ENCODE results near the gene KNL1.
"Not testable (repeated sequence)": the region's sequence is repeated elsewhere in the genome, so short reads cannot be mapped to it uniquely, and the experiment has no call there.

Gene KNL1, protein sequence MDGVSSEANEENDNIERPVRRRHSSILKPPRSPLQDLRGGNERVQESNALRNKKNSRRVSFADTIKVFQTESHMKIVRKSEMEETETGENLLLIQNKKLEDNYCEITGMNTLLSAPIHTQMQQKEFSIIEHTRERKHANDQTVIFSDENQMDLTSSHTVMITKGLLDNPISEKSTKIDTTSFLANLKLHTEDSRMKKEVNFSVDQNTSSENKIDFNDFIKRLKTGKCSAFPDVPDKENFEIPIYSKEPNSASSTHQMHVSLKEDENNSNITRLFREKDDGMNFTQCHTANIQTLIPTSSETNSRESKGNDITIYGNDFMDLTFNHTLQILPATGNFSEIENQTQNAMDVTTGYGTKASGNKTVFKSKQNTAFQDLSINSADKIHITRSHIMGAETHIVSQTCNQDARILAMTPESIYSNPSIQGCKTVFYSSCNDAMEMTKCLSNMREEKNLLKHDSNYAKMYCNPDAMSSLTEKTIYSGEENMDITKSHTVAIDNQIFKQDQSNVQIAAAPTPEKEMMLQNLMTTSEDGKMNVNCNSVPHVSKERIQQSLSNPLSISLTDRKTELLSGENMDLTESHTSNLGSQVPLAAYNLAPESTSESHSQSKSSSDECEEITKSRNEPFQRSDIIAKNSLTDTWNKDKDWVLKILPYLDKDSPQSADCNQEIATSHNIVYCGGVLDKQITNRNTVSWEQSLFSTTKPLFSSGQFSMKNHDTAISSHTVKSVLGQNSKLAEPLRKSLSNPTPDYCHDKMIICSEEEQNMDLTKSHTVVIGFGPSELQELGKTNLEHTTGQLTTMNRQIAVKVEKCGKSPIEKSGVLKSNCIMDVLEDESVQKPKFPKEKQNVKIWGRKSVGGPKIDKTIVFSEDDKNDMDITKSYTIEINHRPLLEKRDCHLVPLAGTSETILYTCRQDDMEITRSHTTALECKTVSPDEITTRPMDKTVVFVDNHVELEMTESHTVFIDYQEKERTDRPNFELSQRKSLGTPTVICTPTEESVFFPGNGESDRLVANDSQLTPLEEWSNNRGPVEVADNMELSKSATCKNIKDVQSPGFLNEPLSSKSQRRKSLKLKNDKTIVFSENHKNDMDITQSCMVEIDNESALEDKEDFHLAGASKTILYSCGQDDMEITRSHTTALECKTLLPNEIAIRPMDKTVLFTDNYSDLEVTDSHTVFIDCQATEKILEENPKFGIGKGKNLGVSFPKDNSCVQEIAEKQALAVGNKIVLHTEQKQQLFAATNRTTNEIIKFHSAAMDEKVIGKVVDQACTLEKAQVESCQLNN (N-terminal part only)

GRCh38 chr15:40593588-40594428 lies at the start of gene KNL1:
TSS of gene KNL1 (plus strand) at chr15:40594249. CDS start at chr15:40602932, 8,683 bp downstream.
- peak; percentile 98 for DNase-seq

GRCh38 chr15:40545457-40545856 lies 48.6 kb upstream of the KNL1 start:
- no peak for DNase-seq

GRCh38 chr15:40548610-40549009 lies 45.4 kb upstream of the KNL1 start:
- DNase-seq = no peak

GRCh38 chr15:40549894-40550293 lies 44.2 kb upstream of the KNL1 start:
- no peak for DNase-seq

DNA sequence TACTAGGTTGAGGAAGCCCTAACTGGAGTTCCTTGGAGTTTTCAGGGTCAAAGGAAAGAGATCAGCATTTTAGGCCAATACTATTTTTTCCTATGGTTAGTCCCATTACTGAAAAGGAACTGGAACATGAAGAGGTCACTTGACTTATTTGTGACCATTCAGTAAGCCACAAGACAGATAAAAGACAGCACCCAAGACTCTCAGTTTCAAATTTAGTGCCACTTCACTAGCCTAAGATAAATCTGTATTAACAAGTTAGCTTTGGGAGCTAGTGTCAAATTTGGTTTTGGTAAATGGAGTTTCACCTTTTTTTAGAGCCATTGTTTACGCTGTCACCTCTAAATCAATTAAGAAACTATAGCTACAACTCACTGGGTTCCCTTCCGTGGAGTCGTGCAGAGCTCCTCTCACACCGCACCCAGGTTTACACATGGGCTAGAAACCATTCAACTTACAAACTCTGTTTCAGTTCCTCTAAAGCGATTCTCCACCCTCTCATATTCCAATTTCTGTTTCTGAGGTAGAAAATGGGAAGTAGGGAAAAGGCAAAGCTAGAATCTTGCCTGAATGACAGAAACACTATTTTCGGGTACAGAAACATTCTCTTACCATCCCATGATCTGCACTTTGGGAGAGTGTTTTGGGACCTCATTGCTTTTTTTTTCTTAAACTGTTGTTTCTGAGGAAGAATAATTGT lies 43.6 kb upstream of the KNL1 start:
- DNase-seq = no peak

DNA sequence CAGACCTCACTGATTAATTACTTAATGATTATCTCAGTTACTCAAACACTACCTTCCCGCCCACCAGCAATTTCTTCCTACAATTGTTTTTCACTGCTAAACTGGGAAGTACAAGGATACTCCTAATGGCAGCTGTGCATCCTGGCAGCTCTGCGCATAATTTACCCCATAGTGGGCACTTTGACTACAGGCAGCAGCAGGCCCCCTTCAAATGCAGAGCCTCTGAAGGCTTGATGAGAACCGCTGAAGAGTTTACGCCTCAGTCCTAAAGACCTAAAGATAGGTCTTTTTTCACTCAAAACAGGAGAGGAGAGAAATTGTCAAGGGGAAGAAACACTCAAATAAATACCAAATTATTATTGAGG lies 39.9 kb upstream of the KNL1 start:
- no peak for DNase-seq

DNA sequence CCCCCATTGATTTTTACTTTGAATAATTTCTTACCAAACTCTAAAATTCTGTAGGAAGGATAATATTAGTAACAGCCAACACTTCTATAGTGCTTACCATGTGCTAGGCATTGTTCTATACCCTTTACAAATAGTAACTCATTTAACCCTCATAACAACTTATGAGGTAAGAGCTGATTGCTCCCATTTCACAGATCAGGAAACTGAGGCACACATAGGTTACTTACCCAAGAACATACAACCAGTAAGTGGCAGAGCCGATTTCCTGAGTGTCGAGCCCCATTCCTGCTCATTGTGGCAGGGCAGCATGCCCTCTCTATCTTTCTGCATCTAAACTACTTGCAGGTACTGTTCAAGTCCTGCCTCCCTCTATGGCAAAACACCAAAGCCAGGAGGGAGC lies 38.2 kb upstream of the KNL1 start:
- no peak for DNase-seq

DNA sequence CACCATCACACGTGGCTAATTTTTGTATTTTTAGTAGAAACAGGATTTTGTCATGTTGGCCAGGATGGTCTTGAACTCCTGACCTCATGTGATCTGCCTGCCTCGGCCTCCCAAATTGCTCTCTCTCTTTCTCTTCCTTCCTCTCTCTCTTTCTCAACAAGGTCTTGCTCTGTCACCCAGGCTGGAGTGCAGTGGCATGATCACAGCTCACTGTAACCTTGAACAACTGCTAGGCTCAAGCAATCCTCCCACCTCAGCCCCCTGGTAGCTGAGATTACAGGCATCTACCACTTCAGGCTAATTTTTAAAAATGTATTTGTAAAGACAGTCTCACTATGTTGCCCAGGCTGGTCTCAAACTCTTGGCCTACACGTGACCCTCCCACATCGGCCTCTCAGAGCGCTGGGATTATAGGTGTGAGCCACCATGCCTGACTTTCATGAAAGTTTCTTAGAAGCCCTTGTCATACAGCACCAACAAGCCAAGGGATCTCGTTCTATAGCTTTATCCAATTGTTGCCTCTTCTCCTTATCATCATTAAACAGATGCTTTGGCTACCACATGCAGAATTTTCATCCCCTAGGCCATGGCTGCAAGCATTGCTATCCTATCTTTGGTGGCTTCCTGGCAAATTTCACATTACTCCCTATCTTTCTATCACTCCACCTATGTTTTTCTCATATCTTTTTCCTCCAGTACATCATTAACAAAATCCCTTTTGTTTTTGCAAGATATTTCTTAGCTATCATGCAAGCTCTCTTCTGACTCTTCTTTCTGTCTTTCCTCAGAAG lies 34.9 kb upstream of the KNL1 start:
- DNase-seq = no peak

- DNase-seq = no peak
These were observed 31.4 kb upstream of the KNL1 start for GRCh38 chr15:40562691-40563090.

DNA sequence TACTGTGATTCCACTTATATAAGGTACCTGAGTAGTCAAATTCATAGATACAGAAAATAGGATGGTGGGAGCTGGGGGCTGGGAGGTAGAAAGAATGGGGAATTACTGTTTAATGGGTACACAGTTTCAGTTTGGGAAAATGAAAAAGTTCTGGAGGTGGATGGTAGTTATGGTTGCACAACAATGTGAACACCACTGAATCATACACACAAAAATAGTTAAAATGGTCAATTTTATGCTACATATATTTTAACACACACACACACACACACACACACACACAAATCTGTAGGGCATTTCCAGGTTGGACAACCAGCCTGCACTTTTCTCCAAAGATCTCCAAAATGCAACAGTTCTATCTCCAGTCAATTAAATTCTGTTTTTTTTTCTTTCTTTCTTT lies 30.6 kb upstream of the KNL1 start:
- no peak for DNase-seq

DNA sequence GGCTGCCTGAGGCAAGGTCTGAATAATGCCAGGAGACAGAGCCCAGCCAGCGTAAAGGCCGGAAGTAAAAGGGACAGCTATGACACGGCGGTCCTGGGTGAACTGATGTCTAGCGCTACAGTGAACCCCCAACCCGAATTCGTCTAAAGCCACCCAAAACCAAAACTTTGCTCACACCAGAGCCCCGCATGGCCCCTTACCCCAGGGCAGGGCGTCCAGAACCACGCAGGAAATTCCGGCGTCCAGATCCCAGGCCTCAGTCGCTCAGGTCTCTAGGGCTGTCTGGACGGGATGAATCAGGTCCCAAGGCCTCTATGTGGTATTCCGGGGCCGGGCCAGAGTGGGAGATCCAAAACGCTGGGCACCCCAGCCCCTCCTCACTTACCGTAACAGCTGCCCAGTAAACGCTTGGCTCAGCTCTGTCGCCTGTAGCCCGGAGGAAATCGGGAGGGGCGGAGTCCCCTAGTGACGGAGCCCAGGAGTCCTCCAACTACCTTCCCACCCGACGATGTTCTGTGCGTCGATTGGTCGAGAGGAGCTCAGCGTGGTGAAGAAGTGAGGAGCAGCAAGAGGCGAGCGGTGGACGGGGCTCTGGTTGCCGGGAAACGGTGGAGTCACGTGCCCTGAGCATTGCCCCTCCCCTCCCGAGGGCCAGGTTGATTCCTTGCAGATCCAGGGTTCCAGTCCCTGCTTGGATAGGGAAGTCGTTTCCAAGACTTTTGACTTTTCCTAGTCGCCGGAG lies 29.3 kb upstream of the KNL1 start, which contains the start of gene CCDC32:
Gene CCDC32, minus strand, starts transcription at position 452 of the 742 bp plus-strand sequence. CDS start 2,027 bp downstream, outside the sequence.
- peak; percentile 98 for DNase-seq

DNA sequence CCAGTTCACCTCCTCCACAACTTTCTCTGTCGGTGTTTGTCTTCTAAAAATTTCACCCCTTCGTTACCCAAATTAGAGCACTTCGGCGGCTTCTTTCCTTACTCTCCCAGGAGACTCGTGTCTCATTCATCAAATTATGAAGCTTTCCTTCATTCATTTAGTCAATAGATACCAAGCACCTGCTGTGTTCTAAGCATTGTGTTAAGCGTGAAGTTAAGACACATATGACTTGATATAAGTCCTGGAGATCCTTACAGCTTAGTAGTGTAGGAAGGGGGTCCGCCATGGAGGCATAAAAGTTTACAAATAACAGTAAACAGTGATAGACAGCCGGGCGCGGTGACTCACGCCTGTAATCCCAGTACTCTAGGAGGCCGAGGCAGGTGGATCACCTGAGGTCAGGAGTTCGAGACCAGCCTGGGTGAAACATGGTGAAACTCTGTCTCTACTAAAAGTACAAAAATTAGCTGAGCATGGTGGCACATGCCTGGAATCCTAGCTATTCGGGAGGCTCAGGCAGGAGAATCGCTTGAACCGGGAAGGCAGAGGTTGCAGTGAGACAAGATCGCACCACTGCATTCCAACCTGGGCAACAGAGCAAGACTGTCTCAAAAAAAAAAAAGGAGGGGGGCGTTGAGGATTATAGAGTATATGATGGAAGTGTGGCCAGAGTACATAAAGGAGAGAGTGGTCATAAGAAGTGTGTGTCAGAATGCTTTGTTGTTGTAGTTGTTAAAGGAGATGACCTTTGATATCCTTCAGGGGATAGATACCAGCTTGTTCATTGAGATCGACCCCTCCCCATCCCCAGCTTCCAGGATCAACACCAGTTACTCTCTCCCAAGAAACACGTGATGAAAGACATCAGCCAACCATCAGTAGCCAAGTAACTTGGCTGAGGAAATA lies 28.5 kb upstream of the KNL1 start:
- no peak for DNase-seq

GRCh38 chr15:40567111-40567510 lies 26.9 kb upstream of the KNL1 start:
- DNase-seq = no peak

GRCh38 chr15:40569129-40569953 lies 24.7 kb upstream of the KNL1 start, which contains the start of gene RPUSD2:
TSS of gene RPUSD2 (plus strand) at chr15:40569299. CDS start at chr15:40569338, 39 bp downstream.
- peak; percentile 96 for DNase-seq

DNA sequence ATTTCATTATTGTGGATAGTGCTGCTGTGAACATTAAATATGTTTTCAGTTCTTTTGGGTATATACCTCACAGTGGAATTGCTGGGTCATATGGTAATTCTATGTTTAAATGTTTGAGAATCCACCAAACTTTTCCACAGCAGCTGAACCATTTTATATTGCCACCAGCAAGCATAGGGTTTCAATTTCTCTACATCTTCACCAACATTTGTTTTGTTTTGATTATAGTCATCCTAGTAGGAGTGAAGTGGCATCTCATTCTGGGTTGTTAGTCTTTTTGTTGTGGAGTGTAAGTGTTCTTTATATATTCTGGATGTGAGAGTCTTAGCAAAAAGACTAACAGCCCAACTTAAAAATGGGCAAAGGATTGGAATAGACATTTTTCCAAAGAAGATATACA lies 18.9 kb upstream of the KNL1 start:
- no peak for DNase-seq

DNA sequence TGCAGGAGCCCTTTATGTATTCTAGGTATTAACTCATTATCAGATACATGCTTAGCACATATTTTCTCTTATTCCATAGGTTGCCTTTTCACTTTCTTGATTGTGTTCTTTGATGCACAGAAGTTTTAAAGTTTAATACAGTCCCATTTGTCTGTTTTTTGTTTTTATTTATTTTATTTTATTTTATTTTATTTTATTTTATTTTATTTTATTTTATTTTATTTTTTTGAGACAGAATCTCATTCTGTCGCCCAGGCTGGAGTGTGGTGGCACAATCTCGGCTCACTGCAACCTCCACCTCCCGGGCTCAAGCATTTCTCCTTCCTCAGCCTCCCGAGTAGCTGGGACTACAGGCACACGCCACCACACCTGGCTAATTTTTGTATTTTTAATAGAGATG lies 17.1 kb upstream of the KNL1 start:
- not testable (repeated sequence) for DNase-seq

GRCh38 chr15:40578892-40579291 lies 15.2 kb upstream of the KNL1 start:
- DNase-seq = no peak

DNA sequence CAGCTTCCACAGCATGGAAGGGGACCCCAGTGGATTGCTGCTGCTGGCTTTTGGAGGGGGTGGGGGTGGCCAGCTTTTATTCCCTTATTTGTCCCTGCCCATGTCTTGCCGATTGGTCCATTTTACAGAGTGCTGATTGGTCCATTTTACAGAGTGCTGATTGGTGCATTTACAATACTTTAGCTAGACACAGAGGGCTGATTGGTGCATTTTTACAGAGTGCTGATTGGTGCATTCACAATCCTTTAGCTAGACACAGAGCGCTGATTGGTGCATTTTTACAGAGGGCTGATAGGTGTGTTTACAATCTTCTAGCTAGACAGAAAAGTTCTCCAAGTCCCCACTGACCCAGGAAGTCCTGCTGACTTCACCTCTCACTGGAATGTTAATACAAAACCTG lies 12.3 kb upstream of the KNL1 start:
- DNase-seq = not testable (repeated sequence)

Data from femur (tissue), 1 donor.